Measurements from ENCODE around the gene WDHD1.
"Not testable (repeated sequence)": the region's sequence is repeated elsewhere in the genome, so short reads cannot be mapped to it uniquely, and the experiment has no call there.

WDHD1 gene, protein sequence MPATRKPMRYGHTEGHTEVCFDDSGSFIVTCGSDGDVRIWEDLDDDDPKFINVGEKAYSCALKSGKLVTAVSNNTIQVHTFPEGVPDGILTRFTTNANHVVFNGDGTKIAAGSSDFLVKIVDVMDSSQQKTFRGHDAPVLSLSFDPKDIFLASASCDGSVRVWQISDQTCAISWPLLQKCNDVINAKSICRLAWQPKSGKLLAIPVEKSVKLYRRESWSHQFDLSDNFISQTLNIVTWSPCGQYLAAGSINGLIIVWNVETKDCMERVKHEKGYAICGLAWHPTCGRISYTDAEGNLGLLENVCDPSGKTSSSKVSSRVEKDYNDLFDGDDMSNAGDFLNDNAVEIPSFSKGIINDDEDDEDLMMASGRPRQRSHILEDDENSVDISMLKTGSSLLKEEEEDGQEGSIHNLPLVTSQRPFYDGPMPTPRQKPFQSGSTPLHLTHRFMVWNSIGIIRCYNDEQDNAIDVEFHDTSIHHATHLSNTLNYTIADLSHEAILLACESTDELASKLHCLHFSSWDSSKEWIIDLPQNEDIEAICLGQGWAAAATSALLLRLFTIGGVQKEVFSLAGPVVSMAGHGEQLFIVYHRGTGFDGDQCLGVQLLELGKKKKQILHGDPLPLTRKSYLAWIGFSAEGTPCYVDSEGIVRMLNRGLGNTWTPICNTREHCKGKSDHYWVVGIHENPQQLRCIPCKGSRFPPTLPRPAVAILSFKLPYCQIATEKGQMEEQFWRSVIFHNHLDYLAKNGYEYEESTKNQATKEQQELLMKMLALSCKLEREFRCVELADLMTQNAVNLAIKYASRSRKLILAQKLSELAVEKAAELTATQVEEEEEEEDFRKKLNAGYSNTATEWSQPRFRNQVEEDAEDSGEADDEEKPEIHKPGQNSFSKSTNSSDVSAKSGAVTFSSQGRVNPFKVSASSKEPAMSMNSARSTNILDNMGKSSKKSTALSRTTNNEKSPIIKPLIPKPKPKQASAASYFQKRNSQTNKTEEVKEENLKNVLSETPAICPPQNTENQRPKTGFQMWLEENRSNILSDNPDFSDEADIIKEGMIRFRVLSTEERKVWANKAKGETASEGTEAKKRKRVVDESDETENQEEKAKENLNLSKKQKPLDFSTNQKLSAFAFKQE

GRCh38 chr14:55026793-55027561, at the start of gene WDHD1, which contains the start of gene SOCS4:
Gene WDHD1 (minus strand): TSS chr14:55027099. CDS start chr14:55026787, 312 bp downstream.
Gene SOCS4 (plus strand): TSS chr14:55027236. CDS start chr14:55043042, 15,806 bp downstream.
- peak; percentile 93 for DNase-seq (ENCODE audit: low spot score)

- no peak for DNase-seq (ENCODE audit: low spot score)
Measured at GRCh38 chr14:55075628-55076175, 48.8 kb upstream of the WDHD1 start.

DNA sequence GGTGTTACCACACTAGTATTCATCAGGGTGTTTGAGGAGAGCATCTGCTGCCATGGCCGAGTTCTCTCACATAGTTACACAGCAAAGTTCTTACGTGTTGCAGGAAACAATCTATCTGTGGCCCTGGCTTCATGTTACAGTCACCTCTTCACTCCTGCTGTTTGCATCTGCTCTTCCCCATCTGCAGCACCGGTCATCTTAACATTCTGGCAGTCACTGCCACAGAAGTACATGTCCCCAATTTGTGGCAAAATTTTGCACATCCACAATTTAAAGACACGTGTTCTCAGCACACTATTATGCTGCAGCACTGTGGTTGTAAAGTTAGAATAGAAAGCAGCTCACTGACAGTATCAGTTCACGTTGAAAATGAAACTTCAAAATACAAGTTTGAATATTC, 47.8 kb upstream of the WDHD1 start:
- no peak for DNase-seq (ENCODE audit: low spot score)

DNA sequence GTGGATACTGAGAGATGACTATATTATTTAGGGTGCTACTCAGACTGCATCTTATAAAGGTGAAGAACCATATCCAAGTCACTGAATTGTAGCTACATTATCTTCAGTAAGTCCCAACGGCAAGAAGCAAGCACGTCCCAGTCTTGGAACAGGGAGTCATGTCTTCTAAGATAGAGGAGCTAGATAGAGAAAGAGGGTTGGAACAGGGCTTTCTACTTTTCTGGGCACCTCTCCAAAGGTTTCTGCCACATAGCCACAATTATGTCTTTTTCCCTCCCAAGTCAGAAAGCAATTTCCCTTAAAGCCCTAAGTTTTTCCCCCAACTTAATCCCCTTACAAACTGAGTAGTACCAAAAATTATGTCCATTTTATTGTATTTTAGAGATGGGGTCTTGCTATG, 47.0 kb upstream of the WDHD1 start:
- no peak for DNase-seq (ENCODE audit: low spot score)

- DNase-seq (ENCODE audit: low spot score), result peak; percentile 79
Measured at GRCh38 chr14:55071870-55072640, 45.2 kb upstream of the WDHD1 start.

DNA sequence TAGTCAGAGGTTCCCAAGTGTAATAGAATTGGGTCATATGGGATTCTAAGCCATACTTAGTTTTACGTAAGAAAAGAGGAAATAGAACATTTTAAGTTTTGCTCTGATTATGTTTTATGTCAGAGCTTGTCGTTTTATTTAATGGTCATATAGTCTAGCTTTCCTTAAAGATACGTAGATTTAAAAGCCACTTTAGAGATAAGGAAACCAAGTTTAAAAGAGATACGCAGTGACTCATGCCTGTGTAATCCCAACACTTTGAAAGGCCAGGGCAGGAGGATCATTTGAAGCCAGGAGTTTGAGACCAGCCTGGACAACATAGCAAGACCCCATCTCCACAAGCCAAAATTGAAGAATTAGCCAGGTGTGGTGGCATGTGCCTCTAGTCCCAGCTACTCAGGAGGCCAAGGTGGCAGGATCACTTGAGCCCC, 44.1 kb upstream of the WDHD1 start:
- no peak for DNase-seq (ENCODE audit: low spot score)

GRCh38 chr14:55066223-55066622, 39.3 kb upstream of the WDHD1 start:
- DNase-seq (ENCODE audit: low spot score), result no peak

DNA sequence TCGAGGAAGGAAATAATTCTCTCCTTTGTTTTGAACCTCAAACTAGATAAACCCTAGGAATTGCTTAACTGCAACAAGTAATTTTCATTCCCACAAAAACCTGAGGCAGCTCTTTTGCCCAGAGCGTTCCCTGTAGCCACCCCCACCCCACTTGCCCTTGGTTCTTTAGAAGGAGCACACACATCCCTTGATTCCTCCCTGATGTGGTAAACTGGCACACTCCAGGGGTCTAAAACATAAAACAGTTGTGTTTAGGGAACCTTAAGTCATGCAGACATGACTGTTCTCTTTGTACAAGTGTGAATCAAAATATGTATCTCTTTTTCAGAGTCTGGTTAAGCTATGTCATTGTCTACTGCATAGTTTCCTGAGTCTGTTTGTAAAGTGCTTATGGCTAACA, 38.5 kb upstream of the WDHD1 start:
- DNase-seq (ENCODE audit: low spot score), result no peak

DNA sequence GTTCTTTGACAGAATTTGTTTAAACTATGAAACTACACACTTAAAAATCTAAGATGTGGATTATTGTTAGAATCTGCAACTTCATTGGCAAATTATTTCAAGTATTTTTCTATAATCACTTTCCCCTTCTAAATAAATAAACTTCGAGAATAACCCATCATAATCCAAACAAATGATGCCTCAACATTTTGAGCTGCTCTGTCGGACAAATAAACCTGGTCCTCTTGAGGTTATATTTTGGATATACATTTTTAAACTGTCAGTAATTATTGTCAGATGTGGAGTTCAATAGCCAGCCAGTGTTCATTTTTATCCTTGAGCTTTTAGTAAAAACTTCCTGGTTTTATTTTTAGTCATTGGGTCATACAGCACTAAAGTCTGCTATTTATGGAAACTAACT, 38.0 kb upstream of the WDHD1 start:
- not testable (repeated sequence) for DNase-seq (ENCODE audit: low spot score)

DNA sequence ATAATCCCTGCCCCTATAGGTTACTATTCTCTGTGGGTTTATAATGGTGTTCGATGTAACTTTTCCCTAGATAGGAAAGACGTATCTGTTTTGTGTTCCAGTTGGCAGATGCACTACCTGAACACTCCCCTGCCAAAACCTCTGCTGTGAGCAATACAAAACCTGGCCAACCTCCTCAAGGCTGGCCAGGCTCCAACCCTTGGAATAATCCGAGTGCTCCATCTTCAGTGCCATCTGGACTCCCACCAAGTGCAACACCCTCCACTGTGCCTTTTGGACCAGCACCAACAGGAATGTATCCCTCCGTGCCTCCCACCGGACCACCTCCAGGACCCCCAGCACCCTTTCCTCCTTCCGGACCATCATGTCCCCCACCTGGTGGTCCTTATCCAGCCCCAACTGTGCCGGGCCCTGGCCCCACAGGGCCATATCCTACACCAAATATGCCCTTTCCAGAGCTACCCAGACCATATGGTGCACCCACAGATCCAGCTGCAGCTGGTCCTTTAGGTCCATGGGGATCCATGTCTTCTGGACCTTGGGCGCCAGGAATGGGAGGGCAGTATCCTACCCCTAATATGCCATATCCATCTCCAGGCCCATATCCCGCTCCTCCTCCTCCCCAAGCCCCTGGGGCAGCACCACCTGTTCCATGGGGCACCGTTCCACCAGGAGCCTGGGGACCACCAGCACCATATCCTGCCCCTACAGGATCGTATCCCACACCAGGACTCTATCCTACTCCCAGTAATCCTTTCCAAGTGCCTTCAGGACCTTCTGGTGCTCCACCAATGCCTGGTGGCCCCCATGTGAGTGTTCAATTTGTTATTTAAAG, 35.8 kb upstream of the WDHD1 start:
- DNase-seq (ENCODE audit: low spot score), result peak; percentile 86

GRCh38 chr14:55059333-55059732, 32.4 kb upstream of the WDHD1 start:
- no peak for DNase-seq (ENCODE audit: low spot score)

- peak; percentile 35 for DNase-seq (ENCODE audit: low spot score)
Measured at GRCh38 chr14:55057919-55058318, 31.0 kb upstream of the WDHD1 start.

DNA sequence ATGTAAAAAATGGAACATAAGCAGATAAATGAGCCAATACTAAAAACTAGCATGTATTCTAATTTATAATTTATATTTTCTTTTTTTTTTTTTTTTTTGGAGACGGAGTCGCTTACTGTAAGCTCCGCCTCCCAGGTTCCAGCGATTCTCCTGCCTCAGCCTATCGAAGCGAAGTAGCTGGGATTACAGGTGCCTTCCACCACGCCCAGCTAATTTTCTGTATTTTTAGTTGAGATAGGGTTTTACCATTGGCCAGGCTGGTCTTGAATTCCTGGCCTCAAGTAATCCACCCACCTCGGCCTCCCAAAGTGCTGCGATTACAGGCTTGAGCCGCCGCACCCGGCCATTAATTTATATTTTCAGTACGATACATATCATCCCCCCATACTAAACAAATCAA, 27.2 kb upstream of the WDHD1 start:
- DNase-seq (ENCODE audit: low spot score), result no peak

DNA sequence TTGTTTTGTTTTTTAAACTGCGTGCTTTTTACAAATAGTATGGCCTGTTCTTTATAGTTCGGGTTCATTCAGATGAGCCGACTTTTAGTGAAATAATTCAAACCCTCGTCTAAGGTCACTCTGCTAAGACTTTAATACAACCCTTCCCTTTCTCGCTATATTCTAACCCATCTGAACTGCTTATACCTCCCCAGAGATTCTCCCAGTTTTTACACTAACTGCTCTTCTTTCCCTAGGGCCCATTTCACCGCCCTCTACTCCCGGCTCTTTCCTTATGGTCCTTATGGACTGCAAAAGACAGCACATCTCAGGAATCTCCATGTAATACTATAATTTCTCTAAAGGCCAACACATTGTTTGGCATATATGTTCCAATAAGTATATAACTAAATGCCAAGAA, 26.6 kb upstream of the WDHD1 start:
- DNase-seq (ENCODE audit: low spot score), result no peak

GRCh38 chr14:55053018-55053417, 26.1 kb upstream of the WDHD1 start:
- DNase-seq (ENCODE audit: low spot score), result no peak

DNA sequence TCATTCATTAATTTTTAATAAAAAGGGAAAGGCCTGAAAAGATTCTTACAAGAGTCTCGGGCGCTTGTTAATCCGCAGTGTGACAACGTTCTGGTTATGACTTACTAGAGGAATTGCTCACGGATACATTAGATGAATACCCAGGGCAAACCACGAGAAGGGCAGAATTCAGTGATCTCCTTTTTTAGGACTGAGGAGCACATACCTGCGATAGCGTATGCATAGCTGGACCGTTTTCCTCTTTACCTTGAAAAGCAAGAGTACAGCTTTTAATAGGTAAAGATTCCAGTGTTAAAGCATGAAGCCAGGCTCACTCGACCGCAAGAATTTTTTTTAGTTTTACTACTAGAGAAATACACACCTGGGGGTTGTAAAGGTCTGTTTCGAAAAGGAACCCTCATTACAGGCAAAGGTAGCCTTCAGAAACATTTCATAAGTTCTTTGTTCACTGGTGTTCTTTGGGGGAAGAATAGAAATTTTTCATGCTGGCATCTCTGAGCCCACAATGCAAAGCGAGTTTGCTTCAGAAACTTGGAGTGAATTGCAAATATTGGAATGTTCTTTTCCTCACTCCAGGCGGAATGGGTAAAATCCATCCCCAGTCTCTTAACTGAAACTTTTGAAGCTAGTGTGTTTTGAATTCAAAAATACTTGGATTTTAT, 25.5 kb upstream of the WDHD1 start:
- peak; percentile 50 for DNase-seq (ENCODE audit: low spot score)

DNA sequence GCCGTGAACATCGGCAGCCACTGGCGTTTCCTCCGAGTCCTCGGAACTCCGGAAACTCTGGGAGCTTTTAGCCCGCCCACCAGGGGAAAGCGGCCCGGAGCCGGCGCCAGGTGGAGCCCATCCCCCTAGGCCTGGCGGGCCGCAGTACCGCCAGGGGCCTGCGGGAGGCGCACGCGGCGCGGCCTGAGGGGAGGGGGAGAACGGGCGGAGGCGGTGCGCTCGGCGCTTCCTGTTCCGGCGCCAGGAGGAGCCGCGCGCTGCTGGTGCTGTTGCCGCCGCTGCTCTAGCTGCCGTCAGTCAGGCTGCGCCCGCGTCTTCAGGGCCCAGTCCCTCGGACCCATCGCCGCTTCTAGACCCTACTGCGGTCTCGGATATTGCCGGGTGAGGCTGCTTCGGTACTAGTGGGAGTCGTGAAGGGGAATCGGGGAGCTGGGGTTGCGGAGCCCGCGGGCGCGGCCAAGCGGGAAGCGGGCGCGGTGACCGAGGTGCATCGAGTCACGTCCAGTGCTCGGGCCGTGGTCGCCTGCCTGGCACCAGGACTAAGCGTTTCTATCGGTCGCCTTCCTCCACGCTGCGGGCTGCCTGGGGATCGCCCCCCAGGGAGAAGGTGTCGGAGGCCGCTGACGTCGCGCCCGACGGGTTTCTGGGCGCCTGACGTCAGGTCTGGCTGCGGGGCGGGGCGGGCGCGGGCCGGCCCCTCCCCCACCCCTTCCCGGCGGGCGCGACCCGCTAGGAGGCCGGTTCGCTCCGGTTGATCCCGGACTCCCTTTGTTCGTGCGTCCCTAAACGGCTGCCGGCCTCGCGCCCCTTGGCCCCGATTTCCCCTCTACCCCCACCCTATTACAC, 24.7 kb upstream of the WDHD1 start, which contains the start of gene MAPK1IP1L:
Gene MAPK1IP1L, plus strand, starts transcription at position 225 of the 846 bp plus-strand sequence. CDS start 10,037 bp downstream, outside the sequence.
- peak; percentile 84 for DNase-seq (ENCODE audit: low spot score)

DNA sequence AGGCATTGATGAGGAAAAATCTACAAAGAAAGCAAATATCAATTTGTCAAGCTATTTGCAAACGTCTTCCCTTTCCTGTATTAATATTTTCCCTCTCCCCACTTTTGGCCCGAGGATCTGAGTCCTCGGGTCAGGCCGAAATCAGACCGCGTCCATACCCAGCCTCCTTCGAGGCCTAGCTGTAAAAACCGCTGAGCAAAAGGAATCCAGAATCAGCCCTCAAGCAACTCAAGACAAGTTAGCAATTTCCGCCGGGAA, 24.2 kb upstream of the WDHD1 start:
- DNase-seq (ENCODE audit: low spot score), result no peak
